Esophagus squamous epithelium (tissue), 4 donors: ENCODE results near the gene RNF112.

Experiments
- POLR2A ChIP-seq, 4 donors: fragments of 450-650 bp; IDR thresholded peaks; one replicate each; pipeline ENCODE4 v1.6.1; 2017; ENCODE audit warnings: antibody characterized with exemption in 4 of 4, mild to moderate bottlenecking in 4 of 4, moderate library complexity in 3 of 4
- TF ChIP-seq, protein P1 (sequence below), 6 experiments: fragments of 450-650 bp in 4 of 6; fragments of 200-600 bp in 2 of 6; sonication (generic) in 2 of 6; IDR thresholded peaks; one replicate each; pipeline ENCODE4 v1.5.1; 2016 to 2019; ENCODE audit warnings: antibody characterized with exemption in 6 of 6, mild to moderate bottlenecking in 4 of 6, moderate library complexity in 4 of 6

DNA sequence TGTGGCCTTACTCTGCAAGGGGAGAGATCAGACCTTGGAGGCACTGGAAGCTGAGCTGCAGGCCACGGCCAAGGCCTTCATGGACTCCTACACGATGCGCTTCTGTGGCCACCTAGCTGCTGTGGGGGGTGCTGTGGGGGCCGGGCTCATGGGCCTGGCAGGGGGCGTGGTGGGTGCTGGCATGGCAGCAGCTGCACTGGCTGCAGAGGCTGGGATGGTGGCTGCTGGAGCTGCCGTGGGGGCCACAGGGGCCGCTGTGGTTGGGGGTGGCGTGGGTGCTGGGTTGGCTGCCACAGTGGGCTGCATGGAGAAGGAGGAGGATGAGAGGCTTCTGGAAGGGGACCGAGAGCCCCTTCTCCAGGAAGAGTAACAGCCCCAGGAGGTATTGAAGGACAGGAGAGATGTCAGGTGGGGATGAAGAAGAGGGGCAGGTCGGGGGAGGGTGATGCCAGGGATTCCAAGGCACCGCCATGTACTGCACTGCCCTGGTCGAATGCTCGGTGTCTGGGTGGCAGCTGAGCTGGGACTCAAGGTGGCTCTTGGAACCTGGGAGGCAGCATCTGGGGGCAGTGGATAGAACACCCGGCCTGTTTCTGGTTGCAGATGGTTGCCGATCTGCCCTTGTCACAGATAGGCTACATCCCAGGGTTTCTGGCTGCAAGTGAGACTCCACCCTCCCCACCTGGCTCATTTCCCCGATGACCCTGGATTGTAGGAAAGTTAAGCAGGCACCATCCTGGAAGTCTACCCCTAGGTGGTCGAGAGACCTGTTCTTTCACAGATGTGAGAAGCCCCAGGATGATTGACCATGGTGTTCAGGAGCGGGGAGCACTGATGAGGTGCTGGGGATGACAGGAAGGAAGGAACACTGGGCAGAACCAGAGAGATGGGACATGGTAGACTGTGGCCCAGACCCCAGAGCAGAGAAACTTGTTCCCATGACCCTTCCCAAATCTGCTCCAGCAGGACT, 5.1 kb downstream of the RNF112 start:
- TF ChIP-seq POLR2A (IDR thresholded peaks at IDR 0.05): no peak
- TF ChIP-seq, protein P1, sequence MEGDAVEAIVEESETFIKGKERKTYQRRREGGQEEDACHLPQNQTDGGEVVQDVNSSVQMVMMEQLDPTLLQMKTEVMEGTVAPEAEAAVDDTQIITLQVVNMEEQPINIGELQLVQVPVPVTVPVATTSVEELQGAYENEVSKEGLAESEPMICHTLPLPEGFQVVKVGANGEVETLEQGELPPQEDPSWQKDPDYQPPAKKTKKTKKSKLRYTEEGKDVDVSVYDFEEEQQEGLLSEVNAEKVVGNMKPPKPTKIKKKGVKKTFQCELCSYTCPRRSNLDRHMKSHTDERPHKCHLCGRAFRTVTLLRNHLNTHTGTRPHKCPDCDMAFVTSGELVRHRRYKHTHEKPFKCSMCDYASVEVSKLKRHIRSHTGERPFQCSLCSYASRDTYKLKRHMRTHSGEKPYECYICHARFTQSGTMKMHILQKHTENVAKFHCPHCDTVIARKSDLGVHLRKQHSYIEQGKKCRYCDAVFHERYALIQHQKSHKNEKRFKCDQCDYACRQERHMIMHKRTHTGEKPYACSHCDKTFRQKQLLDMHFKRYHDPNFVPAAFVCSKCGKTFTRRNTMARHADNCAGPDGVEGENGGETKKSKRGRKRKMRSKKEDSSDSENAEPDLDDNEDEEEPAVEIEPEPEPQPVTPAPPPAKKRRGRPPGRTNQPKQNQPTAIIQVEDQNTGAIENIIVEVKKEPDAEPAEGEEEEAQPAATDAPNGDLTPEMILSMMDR (IDR thresholded peaks at IDR 0.05): no peak
